Hepatocyte (in vitro differentiated cells): ENCODE measurements around the gene JAG2. TPM values are rescaled to one million over a fixed set of nuclear protein-coding genes. Genes with fewer than 3 reads are reported as not detected.

Experiments used
- DNase-seq: peaks from one replicate; pipeline ENCODE4 v3.0.0-alpha.2; 2016; ENCODE audit warnings: low spot score
- H2AFZ ChIP-seq: fragments of 200-600 bp; sonication (generic); 2 replicates; pipeline ENCODE4 v1.6.0; 2016; ENCODE audit warnings: antibody characterized with exemption, mild to moderate bottlenecking
- H3K27ac ChIP-seq: fragments of 200-600 bp; sonication (generic); 2 replicates; pipeline ENCODE4 v1.5.1; 2016; ENCODE audit warnings: mild to moderate bottlenecking
- H3K27me3 ChIP-seq: fragments of 200-600 bp; sonication (generic); 2 replicates; pipeline ENCODE4 v1.6.1; 2016
- H3K36me3 ChIP-seq: fragments of 200-600 bp; sonication (generic); replicated peaks from 2 replicates; pipeline ENCODE4 v1.5.1; 2016; ENCODE audit warnings: low read depth; ENCODE audit not compliant: insufficient read depth
- H3K4me1 ChIP-seq: fragments of 200-600 bp; sonication (generic); 2 replicates; pipeline ENCODE4 v1.5.1; 2016; ENCODE audit warnings: mild to moderate bottlenecking, moderate library complexity; ENCODE audit not compliant: insufficient read depth
- H3K4me2 ChIP-seq: fragments of 200-600 bp; sonication (generic); 2 replicates; pipeline ENCODE4 v1.6.0; 2016
- H3K4me3 ChIP-seq: fragments of 200-600 bp; sonication (generic); 2 replicates; pipeline ENCODE4 v1.5.1; 2016; ENCODE audit warnings: mild to moderate bottlenecking
- H3K79me2 ChIP-seq: fragments of 200-600 bp; sonication (generic); 2 replicates; pipeline ENCODE4 v1.6.0; 2017; ENCODE audit warnings: mild to moderate bottlenecking
- H3K9me2 ChIP-seq: fragments of 200-600 bp; sonication (generic); replicated peaks from 2 replicates; pipeline ENCODE4 v1.6.0; 2017; ENCODE audit warnings: mild to moderate bottlenecking; ENCODE audit not compliant: insufficient read depth
- H3K9me3 ChIP-seq: fragments of 200-600 bp; sonication (generic); 2 replicates; pipeline ENCODE4 v1.5.1; 2016; ENCODE audit warnings: low read depth, mild to moderate bottlenecking
- H4K20me1 ChIP-seq: fragments of 200-600 bp; sonication (generic); 2 replicates; pipeline ENCODE4 v1.6.0; 2016; ENCODE audit warnings: mild to moderate bottlenecking; ENCODE audit not compliant: insufficient read depth, poor library complexity, severe bottlenecking
- EZH2 ChIP-seq: fragments of 200-600 bp; sonication (generic); IDR thresholded peaks from 2 replicates; pipeline ENCODE4 v1.6.1; 2016; ENCODE audit warnings: antibody characterized with exemption, mild to moderate bottlenecking, borderline replicate concordance
- EZH2phosphoT487 ChIP-seq: fragments of 200-600 bp; sonication (generic); IDR thresholded peaks from one replicate; pipeline ENCODE4 v1.6.1; 2018; ENCODE audit warnings: antibody characterized with exemption, mild to moderate bottlenecking, low read depth, moderate library complexity; ENCODE audit not compliant: unreplicated experiment, severe bottlenecking
- WGBS: methylation state at CpG from one replicate; pipeline ENCODE4 v1.1.6; 2016; ENCODE audit warnings: low lambda C conversion rate; ENCODE audit errors: missing lambda C conversion rate; 5-methylcytosine and 5-hydroxymethylcytosine counted together
- polyA plus RNA-seq: library from polyadenylated mRNA; unstranded; fragments of >200 nt; fragmentation: Nextera tagmentation; extraction: Ambion mirVana; gene quantifications from 2 replicates; pipeline ENCODE4 v1.2.1, GENCODE V29; 2016
- total RNA-seq: library from RNA; depleted of rRNA; stranded (reverse); fragments of >200 nt; gene quantifications from 2 replicates; pipeline ENCODE4 v1.2.3, GENCODE V29; 2014
- TF ChIP-seq, protein P1 (sequence below): fragments of 200-600 bp; sonication (generic); IDR thresholded peaks from 2 replicates; pipeline ENCODE4 v1.5.1; 2016; ENCODE audit warnings: antibody characterized with exemption, mild to moderate bottlenecking; ENCODE audit not compliant: poor library complexity

Gene JAG2
- total and polyA plus RNA-seq, 2 experiments from 2014 or later, result 4.1 to 6.1 TPM

DNA sequence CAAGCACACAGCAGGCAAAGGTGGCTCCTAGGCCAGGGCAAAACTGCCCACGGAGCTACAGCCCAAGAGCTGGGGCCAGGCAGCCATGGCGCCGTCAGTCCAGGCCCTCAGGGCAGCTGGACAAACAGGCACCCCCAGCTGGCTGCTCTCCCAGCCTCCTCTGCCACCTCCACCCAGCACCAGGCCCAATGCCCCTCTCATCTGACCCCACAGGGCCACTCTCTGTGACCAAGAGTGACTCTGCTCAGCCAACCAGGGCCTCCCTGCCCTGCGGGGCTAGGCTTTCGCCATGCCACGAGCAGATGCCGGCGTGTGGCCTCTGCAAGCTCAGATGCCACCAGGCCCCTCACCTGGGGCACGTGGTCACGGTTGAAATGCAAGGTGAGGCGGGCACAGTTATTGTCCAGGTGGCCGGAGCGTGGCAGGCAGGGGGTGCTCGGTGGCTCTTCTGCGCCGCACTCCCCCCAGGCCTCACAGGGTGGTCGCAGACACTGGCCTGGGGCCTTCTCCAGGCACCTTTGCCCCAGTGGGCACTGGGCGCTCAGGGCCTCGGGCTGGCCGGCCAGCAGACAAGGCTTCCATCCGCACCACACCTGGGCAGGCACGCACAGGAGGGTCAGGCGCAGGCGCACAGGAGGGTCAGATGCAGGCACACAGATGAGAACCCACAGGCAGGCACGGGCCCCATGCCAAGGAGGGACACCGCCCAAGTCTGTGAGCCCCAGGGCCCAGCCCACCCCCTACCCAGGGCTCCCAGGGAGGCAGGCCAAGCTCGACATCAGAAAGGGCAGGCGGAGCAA is 23.0 kb downstream of the JAG2 start:
- Histone ChIP-seq H2AFZ (no peak overlapping the region), H3K4me3 (no peak overlapping the region), H3K9me2 (no peaks in the 10 kb centered on the region), H3K4me2 (no peak overlapping the region), H3K27ac (no peak overlapping the region), H3K27me3 (no peaks in the 10 kb centered on the region), H3K79me2 (no peaks in the 10 kb centered on the region), H3K9me3 (no peaks in the 10 kb centered on the region), H3K4me1 (no peaks in the 10 kb centered on the region), H3K36me3 (no peaks in the 10 kb centered on the region), H4K20me1 (no peaks in the 10 kb centered on the region)
- 93% methylated on average over 28 of the region's 28 CpGs for WGBS
- TF ChIP-seq EZH2 (no peak), EZH2phosphoT487 (no peak)
- TF ChIP-seq, protein P1, sequence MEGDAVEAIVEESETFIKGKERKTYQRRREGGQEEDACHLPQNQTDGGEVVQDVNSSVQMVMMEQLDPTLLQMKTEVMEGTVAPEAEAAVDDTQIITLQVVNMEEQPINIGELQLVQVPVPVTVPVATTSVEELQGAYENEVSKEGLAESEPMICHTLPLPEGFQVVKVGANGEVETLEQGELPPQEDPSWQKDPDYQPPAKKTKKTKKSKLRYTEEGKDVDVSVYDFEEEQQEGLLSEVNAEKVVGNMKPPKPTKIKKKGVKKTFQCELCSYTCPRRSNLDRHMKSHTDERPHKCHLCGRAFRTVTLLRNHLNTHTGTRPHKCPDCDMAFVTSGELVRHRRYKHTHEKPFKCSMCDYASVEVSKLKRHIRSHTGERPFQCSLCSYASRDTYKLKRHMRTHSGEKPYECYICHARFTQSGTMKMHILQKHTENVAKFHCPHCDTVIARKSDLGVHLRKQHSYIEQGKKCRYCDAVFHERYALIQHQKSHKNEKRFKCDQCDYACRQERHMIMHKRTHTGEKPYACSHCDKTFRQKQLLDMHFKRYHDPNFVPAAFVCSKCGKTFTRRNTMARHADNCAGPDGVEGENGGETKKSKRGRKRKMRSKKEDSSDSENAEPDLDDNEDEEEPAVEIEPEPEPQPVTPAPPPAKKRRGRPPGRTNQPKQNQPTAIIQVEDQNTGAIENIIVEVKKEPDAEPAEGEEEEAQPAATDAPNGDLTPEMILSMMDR, result no peak
- DNase-seq, result no peak

DNA sequence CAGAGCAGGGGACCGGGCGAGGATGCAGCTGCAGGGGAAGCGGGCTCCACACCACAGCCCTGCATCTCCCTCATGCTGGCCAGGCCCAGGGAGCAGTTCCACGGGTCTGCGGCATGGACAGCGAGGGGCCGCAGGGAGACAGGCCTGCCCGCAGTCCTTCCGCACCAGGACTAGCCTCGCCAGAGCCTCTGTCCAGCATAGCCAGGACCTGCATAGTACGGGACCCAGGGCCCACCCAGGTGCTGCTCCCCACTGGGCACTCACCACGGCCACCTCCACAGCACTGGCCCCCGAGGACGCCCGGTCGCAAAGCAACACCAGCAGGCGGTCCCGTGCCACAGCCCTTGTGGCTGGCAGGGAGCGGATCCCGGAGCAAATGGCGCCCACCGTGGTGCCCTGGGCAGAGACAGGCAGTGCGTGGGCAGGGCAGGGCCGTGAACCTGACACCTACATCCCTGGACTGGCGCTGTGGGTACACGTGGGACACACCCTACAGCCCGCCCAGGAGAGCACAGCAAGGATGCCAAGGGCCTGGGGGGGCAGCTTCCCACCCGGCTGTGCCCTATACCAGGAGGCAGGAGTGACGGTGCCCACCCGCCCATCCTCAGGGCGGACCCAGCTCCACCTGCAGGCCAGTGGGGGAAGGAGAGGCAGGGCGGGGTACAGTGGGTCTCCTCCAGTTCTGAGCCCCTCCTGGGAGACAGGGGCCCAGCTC is 23.8 kb downstream of the JAG2 start:
- no peaks in the 10 kb centered on the region for H3K36me3 ChIP-seq
- 93% methylated on average over 31 of the region's 32 CpGs for WGBS
- no peak overlapping the region for H2AFZ ChIP-seq
- H3K4me3 ChIP-seq, result no peak overlapping the region
- peaks cover 5% of the 10 kb centered on the region for H3K9me3 ChIP-seq
- no peak overlapping the region for H3K27ac ChIP-seq
- H4K20me1 ChIP-seq, result no peaks in the 10 kb centered on the region
- H3K4me2 ChIP-seq, result no peak overlapping the region
- no peaks in the 10 kb centered on the region for H3K27me3 ChIP-seq
- no peaks in the 10 kb centered on the region for H3K9me2 ChIP-seq
- H3K4me1 ChIP-seq, result no peaks in the 10 kb centered on the region
- H3K79me2 ChIP-seq, result no peaks in the 10 kb centered on the region
- TF ChIP-seq EZH2, result no peak
- no peak for TF ChIP-seq EZH2phosphoT487
- TF ChIP-seq, protein P1, result no peak
- DNase-seq, result no peak

DNA sequence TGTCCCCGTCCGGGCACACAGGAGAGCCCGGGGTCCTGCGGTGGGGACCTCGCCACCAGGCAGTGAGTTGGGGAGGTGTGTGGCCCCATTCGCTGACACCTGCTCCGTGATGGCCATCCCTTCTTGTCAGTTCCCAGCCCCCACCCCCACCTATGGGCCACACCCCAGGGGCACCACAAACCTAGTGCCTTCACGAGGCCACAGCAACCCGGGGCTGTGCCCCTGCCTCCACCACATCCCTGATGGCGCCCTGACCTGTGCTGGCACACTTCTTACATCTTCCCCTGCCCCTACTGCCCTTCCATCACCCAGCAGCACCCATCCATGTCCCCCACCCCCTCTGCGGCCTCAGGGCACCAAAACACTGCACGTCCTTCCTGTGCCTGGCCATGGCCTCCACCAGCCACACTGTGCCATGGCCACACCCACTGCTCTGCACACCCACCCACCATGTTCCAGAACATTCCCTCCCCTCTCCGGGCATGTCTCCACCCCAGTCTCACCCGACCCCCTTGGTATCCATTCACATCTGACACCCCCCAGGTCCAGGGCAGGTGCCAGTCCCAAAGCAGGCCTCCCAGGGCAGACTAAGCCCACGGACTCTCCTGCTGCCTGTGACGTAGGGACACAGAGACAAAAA is 24.4 kb downstream of the JAG2 start:
- DNase-seq, result no peak
- Histone ChIP-seq H3K4me2 (no peak overlapping the region), H3K4me3 (no peak overlapping the region), H3K9me3 (peaks cover 5% of the 10 kb centered on the region), H3K27ac (no peak overlapping the region), H3K9me2 (no peaks in the 10 kb centered on the region), H3K79me2 (no peaks in the 10 kb centered on the region), H3K4me1 (no peaks in the 10 kb centered on the region), H4K20me1 (no peaks in the 10 kb centered on the region), H3K36me3 (no peaks in the 10 kb centered on the region), H3K27me3 (no peaks in the 10 kb centered on the region), H2AFZ (no peak overlapping the region)
- WGBS, result 94% methylated on average over 4 of the region's 16 CpGs
- TF ChIP-seq EZH2 (no peak), EZH2phosphoT487 (no peak)
- TF ChIP-seq, protein P1, result no peak
